ENCODE results near the gene POLR3GL. TPM values are rescaled to one million over a fixed set of nuclear protein-coding genes. Genes with fewer than 3 reads are reported as not detected.
"Not testable (repeated sequence)": the region's sequence is repeated elsewhere in the genome, so short reads cannot be mapped to it uniquely, and the experiment has no call there.

The POLR3GL gene
- total RNA-seq, 2 experiments from 2014 or later: 19.8 to 27.3 TPM

DNA sequence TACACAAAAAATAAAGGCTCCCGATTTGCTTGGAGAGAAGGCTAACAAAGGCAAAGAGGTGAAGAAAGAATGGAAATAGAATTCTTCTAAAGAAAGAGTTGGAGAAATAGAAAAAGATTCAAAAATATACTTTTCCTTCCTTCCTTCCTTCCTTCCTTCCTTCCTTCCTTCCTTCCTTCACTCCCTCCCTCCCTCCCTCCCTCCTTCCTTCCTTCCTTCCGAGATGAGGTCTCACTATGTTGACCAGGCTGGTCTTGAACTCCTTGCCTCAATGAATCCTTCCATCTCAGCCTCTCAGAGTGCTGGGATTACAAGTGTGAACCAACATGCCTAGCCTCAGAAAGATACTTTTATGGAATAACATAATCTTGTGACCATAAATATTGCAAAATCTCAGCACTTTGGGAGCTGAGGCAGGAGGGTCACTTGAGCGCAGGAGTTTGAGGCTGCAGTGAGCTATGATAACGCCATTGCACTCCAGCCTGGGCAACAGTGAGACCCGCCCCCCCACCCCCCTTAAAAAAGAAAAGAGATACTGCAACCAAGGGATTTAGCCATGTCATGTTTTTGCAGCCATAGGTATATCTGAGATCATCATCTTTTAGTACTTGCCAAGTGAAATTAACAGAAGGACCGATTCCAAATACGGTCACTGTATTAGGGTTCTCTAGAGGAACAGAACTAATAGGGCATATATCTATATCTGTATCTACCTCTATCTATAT is 58.1 kb downstream of the POLR3GL start:
- no peaks in the 10 kb centered on the region for H3K79me2 ChIP-seq (ENCODE audit: insufficient read depth, low read depth, low read length)
- no peak overlapping the region for H2AFZ ChIP-seq (ENCODE audit: low read length)
- H4K20me1 ChIP-seq (ENCODE audit: insufficient read depth, low read length): no peaks in the 10 kb centered on the region
- H3K4me2 ChIP-seq (ENCODE audit: low read length): no peak overlapping the region
- intact Hi-C loops (cut with micrococcal nuclease; ENCODE audit: unreplicated experiment): no loop called here
- no peak overlapping the region for H3K4me3 ChIP-seq (ENCODE audit: low read depth, low read length, poor library complexity, severe bottlenecking)
- CTCF ChIA-PET (ENCODE audit: unreplicated experiment): interaction anchor here (1.0 kb wide), 1 partner anchor 177 kb away, joined by 3 read pairs; the partner anchor contains the start of gene NUDT17
- no peaks in the 10 kb centered on the region for H3K4me1 ChIP-seq (ENCODE audit: insufficient read depth, low read length, poor library complexity, severe bottlenecking)
- TF ChIP-seq, protein P1, sequence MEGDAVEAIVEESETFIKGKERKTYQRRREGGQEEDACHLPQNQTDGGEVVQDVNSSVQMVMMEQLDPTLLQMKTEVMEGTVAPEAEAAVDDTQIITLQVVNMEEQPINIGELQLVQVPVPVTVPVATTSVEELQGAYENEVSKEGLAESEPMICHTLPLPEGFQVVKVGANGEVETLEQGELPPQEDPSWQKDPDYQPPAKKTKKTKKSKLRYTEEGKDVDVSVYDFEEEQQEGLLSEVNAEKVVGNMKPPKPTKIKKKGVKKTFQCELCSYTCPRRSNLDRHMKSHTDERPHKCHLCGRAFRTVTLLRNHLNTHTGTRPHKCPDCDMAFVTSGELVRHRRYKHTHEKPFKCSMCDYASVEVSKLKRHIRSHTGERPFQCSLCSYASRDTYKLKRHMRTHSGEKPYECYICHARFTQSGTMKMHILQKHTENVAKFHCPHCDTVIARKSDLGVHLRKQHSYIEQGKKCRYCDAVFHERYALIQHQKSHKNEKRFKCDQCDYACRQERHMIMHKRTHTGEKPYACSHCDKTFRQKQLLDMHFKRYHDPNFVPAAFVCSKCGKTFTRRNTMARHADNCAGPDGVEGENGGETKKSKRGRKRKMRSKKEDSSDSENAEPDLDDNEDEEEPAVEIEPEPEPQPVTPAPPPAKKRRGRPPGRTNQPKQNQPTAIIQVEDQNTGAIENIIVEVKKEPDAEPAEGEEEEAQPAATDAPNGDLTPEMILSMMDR (conservative IDR thresholded peaks at IDR 0.05; ENCODE audit: low read length): no peak
- no peak for TF ChIP-seq EZH2phosphoT487 (IDR thresholded peaks at IDR 0.05; ENCODE audit: borderline replicate concordance, low read depth, low read length)
- H3K9me3 ChIP-seq (ENCODE audit: low read length): no peaks in the 10 kb centered on the region
- H3K9me2 ChIP-seq (ENCODE audit: insufficient read depth, low read length): no peaks in the 10 kb centered on the region
- no peak overlapping the region for H3K27ac ChIP-seq (ENCODE audit: low read depth, low read length, poor library complexity, severe bottlenecking)
- POLR2A ChIA-PET: interaction anchor here (0.6 to 1.3 kb wide), 4 partner anchors 10 to 95 kb away, joined by 3 to 5 read pairs (median 4); partner anchors contain the start of gene RBM8A
- BruUV-seq (replicated peaks): no TSS peak
- no peaks in the 10 kb centered on the region for H3K36me3 ChIP-seq (ENCODE audit: insufficient read depth, low read length)
- no peak for DNase-seq (ENCODE audit: low spot score)

DNA sequence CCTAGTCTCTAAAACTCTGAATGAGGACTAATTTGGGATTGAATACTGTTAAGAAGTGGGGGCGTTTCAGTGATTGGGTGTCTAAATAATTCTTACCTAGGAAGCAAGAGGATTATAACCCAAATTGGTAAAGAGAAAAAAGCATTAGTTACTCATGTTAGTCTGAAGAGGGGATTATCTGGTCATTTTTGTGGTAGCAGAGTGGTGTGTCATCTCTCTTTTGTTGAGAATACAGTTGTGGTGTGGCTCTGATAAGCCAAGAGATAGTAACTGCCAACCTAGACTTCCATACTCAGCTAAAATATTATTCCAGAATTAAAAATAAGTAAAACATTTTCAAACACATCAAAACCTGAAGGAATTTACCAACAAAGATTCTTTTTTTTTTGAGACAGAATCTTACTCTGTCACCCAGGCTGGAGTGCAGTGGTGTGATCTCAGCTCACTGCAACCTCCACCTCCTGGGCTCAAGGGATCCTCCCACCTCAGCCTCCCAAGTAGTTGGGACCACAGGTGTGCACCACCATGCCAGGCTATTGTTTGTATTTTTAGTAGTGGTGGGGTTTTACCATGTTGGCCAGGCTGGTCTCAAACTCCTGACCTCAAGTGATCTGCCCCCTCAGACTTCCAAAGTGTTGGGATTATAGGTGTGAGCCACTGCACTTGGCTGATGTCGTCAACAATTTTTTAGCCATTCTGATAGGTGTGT is 61.5 kb downstream of the POLR3GL start:
- POLR2A ChIA-PET: interaction anchor here (0.6 kb wide), 1 partner anchor 39 kb away, joined by 5 read pairs; no protein-coding TSS in a partner anchor
- DNase-seq (ENCODE audit: low spot score); H3K4me1 ChIP-seq (ENCODE audit: insufficient read depth, low read length, poor library complexity, severe bottlenecking); CTCF ChIA-PET (ENCODE audit: unreplicated experiment); BruUV-seq (replicated peaks); H4K20me1 ChIP-seq (ENCODE audit: insufficient read depth, low read length); H3K36me3 ChIP-seq (ENCODE audit: insufficient read depth, low read length); H3K9me2 ChIP-seq (ENCODE audit: insufficient read depth, low read length); H3K9me3 ChIP-seq (ENCODE audit: low read length); H3K27ac ChIP-seq (ENCODE audit: low read depth, low read length, poor library complexity, severe bottlenecking); H3K79me2 ChIP-seq (ENCODE audit: insufficient read depth, low read depth, low read length); H3K4me2 ChIP-seq (ENCODE audit: low read length); H3K4me3 ChIP-seq (ENCODE audit: low read depth, low read length, poor library complexity, severe bottlenecking); H2AFZ ChIP-seq (ENCODE audit: low read length); intact Hi-C loops (cut with micrococcal nuclease; ENCODE audit: unreplicated experiment): not testable (repeated sequence)

DNA sequence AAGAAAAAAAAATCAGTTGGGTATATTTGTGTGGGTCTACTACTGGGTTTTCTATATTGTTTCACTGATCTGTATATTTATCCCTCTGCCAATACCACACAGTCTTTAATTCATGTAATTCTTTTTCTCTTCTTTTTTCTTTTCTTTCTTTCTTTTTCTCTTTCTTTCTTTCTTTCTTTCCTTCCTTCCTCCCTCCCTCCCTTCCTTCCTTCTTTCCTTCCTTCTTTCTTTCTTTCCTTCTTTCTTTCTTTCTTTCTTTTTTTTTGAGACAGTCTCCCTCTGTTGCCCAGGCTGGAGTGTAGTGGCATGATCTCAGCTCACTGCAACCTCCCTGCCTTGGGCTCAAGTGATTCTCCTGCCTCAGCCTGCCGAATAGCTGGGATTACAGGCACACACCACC is 62.2 kb downstream of the POLR3GL start:
- H4K20me1 ChIP-seq (ENCODE audit: insufficient read depth, low read length); BruUV-seq (replicated peaks); H3K36me3 ChIP-seq (ENCODE audit: insufficient read depth, low read length); POLR2A ChIA-PET; H3K9me3 ChIP-seq (ENCODE audit: low read length); DNase-seq (ENCODE audit: low spot score); H3K4me3 ChIP-seq (ENCODE audit: low read depth, low read length, poor library complexity, severe bottlenecking); H2AFZ ChIP-seq (ENCODE audit: low read length); H3K4me1 ChIP-seq (ENCODE audit: insufficient read depth, low read length, poor library complexity, severe bottlenecking); H3K27ac ChIP-seq (ENCODE audit: low read depth, low read length, poor library complexity, severe bottlenecking); intact Hi-C loops (cut with micrococcal nuclease; ENCODE audit: unreplicated experiment); H3K79me2 ChIP-seq (ENCODE audit: insufficient read depth, low read depth, low read length); H3K4me2 ChIP-seq (ENCODE audit: low read length); H3K9me2 ChIP-seq (ENCODE audit: insufficient read depth, low read length): not testable (repeated sequence)
- CTCF ChIA-PET (ENCODE audit: unreplicated experiment): interaction anchor here (0.8 kb wide), 1 partner anchor 62 kb away, joined by 3 read pairs; the partner anchor contains the start of genes ANKRD34A and POLR3GL

Other genes with a start within 250 kb of the POLR3GL start
- 0.23 TPM in 1 of 2 replicates, not detected in the other for gene CD160, start 245.2 kb upstream of the POLR3GL start, total RNA-seq (2014; rRNA removed; shearing (Covaris generic))
- gene CD160, start 245.2 kb upstream of the POLR3GL start, total RNA-seq (2022): not detected in 2 replicates
- gene RNF115, start 140.6 kb upstream of the POLR3GL start, total RNA-seq (2014; rRNA removed; shearing (Covaris generic)): 14.7 and 14.8 TPM in 2 replicates
- 23.9 and 24.0 TPM in 2 replicates for gene RNF115, start 140.6 kb upstream of the POLR3GL start, total RNA-seq (2022)
- 48.9 and 57.1 TPM in 2 replicates for gene POLR3C, start 140.5 kb upstream of the POLR3GL start, total RNA-seq (2014; rRNA removed; shearing (Covaris generic))
- 78.8 and 80.0 TPM in 2 replicates for gene POLR3C, start 140.5 kb upstream of the POLR3GL start, total RNA-seq (2022)
- gene NUDT17, start 119.1 kb upstream of the POLR3GL start, total RNA-seq (2014; rRNA removed; shearing (Covaris generic)): 10.8 and 16.9 TPM in 2 replicates
- 39.3 and 39.4 TPM in 2 replicates for gene NUDT17, start 119.1 kb upstream of the POLR3GL start, total RNA-seq (2022)
- 7.8 and 9.4 TPM in 2 replicates for gene PIAS3, start 105.6 kb upstream of the POLR3GL start, total RNA-seq (2014; rRNA removed; shearing (Covaris generic))
- 28.1 and 32.8 TPM in 2 replicates for gene PIAS3, start 105.6 kb upstream of the POLR3GL start, total RNA-seq (2022)
- not detected in 2 replicates for gene ANKRD35, start 78.8 kb upstream of the POLR3GL start, total RNA-seq (2014; rRNA removed; shearing (Covaris generic))
- gene ANKRD35, start 78.8 kb upstream of the POLR3GL start, total RNA-seq (2022): not detected in 2 replicates
- 0.82 and 1.5 TPM in 2 replicates for gene ITGA10, start 54.6 kb upstream of the POLR3GL start, total RNA-seq (2014; rRNA removed; shearing (Covaris generic))
- 0.87 and 1.5 TPM in 2 replicates for gene ITGA10, start 54.6 kb upstream of the POLR3GL start, total RNA-seq (2022)
- 18.2 and 19.5 TPM in 2 replicates for gene PEX11B, start 46.0 kb upstream of the POLR3GL start, total RNA-seq (2014; rRNA removed; shearing (Covaris generic))
- gene PEX11B, start 46.0 kb upstream of the POLR3GL start, total RNA-seq (2022): 29.8 and 32.9 TPM in 2 replicates
- 135 and 239 TPM in 2 replicates for gene RBM8A, start 37.2 kb upstream of the POLR3GL start, total RNA-seq (2014; rRNA removed; shearing (Covaris generic))
- 177 and 200 TPM in 2 replicates for gene RBM8A, start 37.2 kb upstream of the POLR3GL start, total RNA-seq (2022)
- gene LIX1L, start 6.7 kb upstream of the POLR3GL start, total RNA-seq (2014; rRNA removed; shearing (Covaris generic)): 10.2 and 11.6 TPM in 2 replicates
- gene LIX1L, start 6.7 kb upstream of the POLR3GL start, total RNA-seq (2022): 26.3 and 31.8 TPM in 2 replicates
- gene ANKRD34A, start 115 bp upstream of the POLR3GL start, total RNA-seq (2014; rRNA removed; shearing (Covaris generic)): 0.62 and 1.9 TPM in 2 replicates
- gene ANKRD34A, start 115 bp upstream of the POLR3GL start, total RNA-seq (2022): 4.5 and 4.8 TPM in 2 replicates
- 99.9 and 144 TPM in 2 replicates for gene TXNIP, start 31.9 kb downstream of the POLR3GL start, total RNA-seq (2014; rRNA removed; shearing (Covaris generic))
- gene TXNIP, start 31.9 kb downstream of the POLR3GL start, total RNA-seq (2022): 50.3 and 76.8 TPM in 2 replicates
- not detected in 2 replicates for gene HJV, start 57.0 kb downstream of the POLR3GL start, total RNA-seq (2014; rRNA removed; shearing (Covaris generic))
- not detected in 2 replicates for gene HJV, start 57.0 kb downstream of the POLR3GL start, total RNA-seq (2022)
- 1.0 and 1.2 TPM in 2 replicates for gene NBPF10, start 180.1 kb downstream of the POLR3GL start, total RNA-seq (2014; rRNA removed; shearing (Covaris generic))
- gene NBPF10, start 180.1 kb downstream of the POLR3GL start, total RNA-seq (2022): 2.4 and 2.7 TPM in 2 replicates